H9 (cell line): Measurements from ENCODE around the gene PNPLA2. TPM values are rescaled to one million over a fixed set of nuclear protein-coding genes. Genes with fewer than 3 reads are reported as not detected.
A peak's percentile ranks its signal among the peaks of the same experiment; 100 is the strongest.

Experiments
- DNase-seq: peaks from one replicate; pipeline ENCODE4 v3.0.0-alpha.2; 2017
- H2AFZ ChIP-seq: one replicate; pipeline ENCODE4 v1.6.1; 2013; ENCODE audit warnings: mild to moderate bottlenecking, low read length, control low read depth, moderate library complexity
- H2AK5ac ChIP-seq: 2 replicates; pipeline ENCODE4 v1.6.1; 2013; ENCODE audit warnings: low read length, control low read depth, mixed read lengths; ENCODE audit not compliant: insufficient read length
- H2BK120ac ChIP-seq: one replicate; pipeline ENCODE4 v1.6.1; 2013; ENCODE audit warnings: low read depth, mild to moderate bottlenecking, low read length, control low read depth, inconsistent platforms; ENCODE audit not compliant: poor library complexity, severe bottlenecking
- H2BK12ac ChIP-seq: 2 replicates; pipeline ENCODE4 v1.6.1; 2013; ENCODE audit warnings: low read length, control low read depth, mixed read lengths, low read depth; ENCODE audit not compliant: insufficient read length
- H2BK15ac ChIP-seq: 2 replicates; pipeline ENCODE4 v1.6.1; 2013; ENCODE audit warnings: low read depth, low read length, control low read depth
- H2BK20ac ChIP-seq: one replicate; pipeline ENCODE4 v1.6.1; 2013; ENCODE audit warnings: low read depth, mild to moderate bottlenecking, low read length, control low read depth, inconsistent platforms; ENCODE audit not compliant: poor library complexity, severe bottlenecking
- H2BK5ac ChIP-seq: 2 replicates; pipeline ENCODE4 v1.6.1; 2013; ENCODE audit warnings: low read length, control low read depth, mixed read lengths; ENCODE audit not compliant: insufficient read length
- H3K14ac ChIP-seq: 2 replicates; pipeline ENCODE4 v1.6.1; 2013; ENCODE audit warnings: low read length, control low read depth; ENCODE audit not compliant: insufficient read depth
- H3K18ac ChIP-seq: 2 replicates; pipeline ENCODE4 v1.6.1; 2013; ENCODE audit warnings: low read depth, mild to moderate bottlenecking, mixed read lengths, low read length, control low read depth; ENCODE audit not compliant: insufficient read length
- H3K23ac ChIP-seq: 2 replicates; pipeline ENCODE4 v1.6.1; 2013; ENCODE audit warnings: low read length, control low read depth, mixed read lengths, low read depth; ENCODE audit not compliant: insufficient read length
- H3K23me2 ChIP-seq: 2 replicates; pipeline ENCODE4 v1.6.1; 2013; ENCODE audit warnings: low read depth, mild to moderate bottlenecking, mixed read lengths, low read length, control low read depth; ENCODE audit not compliant: insufficient read length, poor library complexity, severe bottlenecking
- H3K27ac ChIP-seq: 2 replicates; pipeline ENCODE4 v1.5.1; 2013; ENCODE audit warnings: low read length, control low read depth, mixed read lengths, low read depth; ENCODE audit not compliant: insufficient read length
- H3K27me3 ChIP-seq: 2 replicates; pipeline ENCODE4 v1.6.1; 2013; ENCODE audit warnings: low read length, control low read depth, inconsistent platforms; ENCODE audit not compliant: insufficient read depth
- H3K4ac ChIP-seq: 2 replicates; pipeline ENCODE4 v1.6.1; 2013; ENCODE audit warnings: low read depth, mild to moderate bottlenecking, control low read depth, inconsistent platforms, low read length, moderate library complexity
- H3K4me1 ChIP-seq: 2 replicates; pipeline ENCODE4 v1.6.1; 2013; ENCODE audit warnings: low read length, control low read depth, inconsistent platforms; ENCODE audit not compliant: insufficient read depth
- H3K4me2 ChIP-seq: 2 replicates; pipeline ENCODE4 v1.6.1; 2013; ENCODE audit warnings: low read length, control low read depth, mixed read lengths; ENCODE audit not compliant: insufficient read length, insufficient read depth
- H3K56ac ChIP-seq: 2 replicates; pipeline ENCODE4 v1.6.1; 2013; ENCODE audit warnings: low read depth, mild to moderate bottlenecking, mixed read lengths, low read length, control low read depth; ENCODE audit not compliant: insufficient read length
- H3K79me1 ChIP-seq: 2 replicates; pipeline ENCODE4 v1.6.1; 2013; ENCODE audit warnings: low read depth, mild to moderate bottlenecking, moderate library complexity, low read length, control low read depth, inconsistent platforms; ENCODE audit not compliant: insufficient read depth, poor library complexity, severe bottlenecking
- H3K79me2 ChIP-seq: 2 replicates; pipeline ENCODE4 v1.6.1; 2013; ENCODE audit warnings: low read length, control low read depth, inconsistent platforms; ENCODE audit not compliant: insufficient read depth
- H3K9ac ChIP-seq: 2 replicates; pipeline ENCODE4 v1.6.1; 2013; ENCODE audit warnings: low read length, control low read depth, mixed read lengths; ENCODE audit not compliant: insufficient read length; ENCODE audit errors: extremely low read depth
- H3K9me3 ChIP-seq: one replicate; pipeline ENCODE4 v1.6.1; 2013; ENCODE audit warnings: low read depth, low read length, inconsistent platforms; ENCODE audit not compliant: control insufficient read depth
- H3T11ph ChIP-seq: one replicate; pipeline ENCODE4 v1.6.1; 2013; ENCODE audit warnings: mild to moderate bottlenecking, low read length, control low read depth, inconsistent platforms
- H4K20me1 ChIP-seq: one replicate; pipeline ENCODE4 v1.6.1; 2013; ENCODE audit not compliant: control insufficient read depth, insufficient read length, insufficient read depth
- H4K5ac ChIP-seq: 2 replicates; pipeline ENCODE4 v1.6.1; 2013; ENCODE audit warnings: low read depth, mild to moderate bottlenecking, mixed read lengths, low read length, control low read depth; ENCODE audit not compliant: insufficient read length
- H4K8ac ChIP-seq: replicated peaks from 2 replicates; pipeline ENCODE4 v1.6.1; 2013; ENCODE audit warnings: low read length, control low read depth, mixed read lengths, low read depth; ENCODE audit not compliant: insufficient read length
- H4K91ac ChIP-seq: 2 replicates; pipeline ENCODE4 v1.6.1; 2013; ENCODE audit warnings: low read depth, mild to moderate bottlenecking, moderate library complexity, mixed read lengths, low read length, control low read depth; ENCODE audit not compliant: insufficient read length
- H3K27ac Mint-ChIP-seq, 3 experiments: 2 replicates in 2 of 3; 3 replicates in 1 of 3; pipeline ENCODE4 v1.8.0; 2020 to 2021; ENCODE audit warnings: mixed read lengths in 3 of 3, mild to moderate bottlenecking in 1 of 3, moderate library complexity in 1 of 3
- H3K27me3 Mint-ChIP-seq: 2 replicates; pipeline ENCODE4 v1.8.0; 2021; ENCODE audit warnings: low read depth, mild to moderate bottlenecking, moderate library complexity, mixed read lengths
- H3K36me3 Mint-ChIP-seq, 3 experiments: 2 replicates in 2 of 3; 3 replicates in 1 of 3; pipeline ENCODE4 v1.8.0; 2020 to 2021; ENCODE audit warnings: low read depth in 3 of 3, mixed read lengths in 3 of 3; ENCODE audit not compliant: insufficient read depth in 1 of 3
- H3K4me1 Mint-ChIP-seq, 2 experiments: 2 replicates each; pipeline ENCODE4 v1.8.0; 2020; ENCODE audit warnings: mixed read lengths in 2 of 2
- H3K4me3 Mint-ChIP-seq, 2 experiments: 2 replicates in 1 of 2; 3 replicates in 1 of 2; pipeline ENCODE4 v1.8.0; 2020 to 2021; ENCODE audit warnings: mild to moderate bottlenecking in 2 of 2, mixed read lengths in 2 of 2, moderate library complexity in 1 of 2
- H3K9me3 Mint-ChIP-seq, 2 experiments: 2 replicates in 1 of 2; 3 replicates in 1 of 2; pipeline ENCODE4 v1.8.0; 2020; ENCODE audit warnings: mild to moderate bottlenecking in 2 of 2, mixed read lengths in 2 of 2, moderate library complexity in 1 of 2
- WGBS: extraction: QIAGEN DNeasy Blood & Tissue Kit; methylation state at CpG from one replicate; pipeline ENCODE4 v1.1.7; 2013; ENCODE audit warnings: missing lambda C conversion rate, low lambda C conversion rate, mixed read lengths; ENCODE audit not compliant: insufficient read length; ENCODE audit errors: extremely low coverage; 5-methylcytosine and 5-hydroxymethylcytosine counted together
- total RNA-seq: library from RNA; stranded (reverse); gene quantifications from 2 replicates; pipeline ENCODE4 v1.2.1, GENCODE V29; 2021
- TF ChIP-seq, protein P1 (sequence below): fragments of 200-600 bp; sonication (generic); conservative IDR thresholded peaks from 3 replicates; pipeline ENCODE4 v1.8.0; 2021; ENCODE audit warnings: antibody characterized with exemption, mild to moderate bottlenecking

PNPLA2 gene
- total RNA-seq, 1 experiment from 2014 or later: 67.3 TPM

DNA sequence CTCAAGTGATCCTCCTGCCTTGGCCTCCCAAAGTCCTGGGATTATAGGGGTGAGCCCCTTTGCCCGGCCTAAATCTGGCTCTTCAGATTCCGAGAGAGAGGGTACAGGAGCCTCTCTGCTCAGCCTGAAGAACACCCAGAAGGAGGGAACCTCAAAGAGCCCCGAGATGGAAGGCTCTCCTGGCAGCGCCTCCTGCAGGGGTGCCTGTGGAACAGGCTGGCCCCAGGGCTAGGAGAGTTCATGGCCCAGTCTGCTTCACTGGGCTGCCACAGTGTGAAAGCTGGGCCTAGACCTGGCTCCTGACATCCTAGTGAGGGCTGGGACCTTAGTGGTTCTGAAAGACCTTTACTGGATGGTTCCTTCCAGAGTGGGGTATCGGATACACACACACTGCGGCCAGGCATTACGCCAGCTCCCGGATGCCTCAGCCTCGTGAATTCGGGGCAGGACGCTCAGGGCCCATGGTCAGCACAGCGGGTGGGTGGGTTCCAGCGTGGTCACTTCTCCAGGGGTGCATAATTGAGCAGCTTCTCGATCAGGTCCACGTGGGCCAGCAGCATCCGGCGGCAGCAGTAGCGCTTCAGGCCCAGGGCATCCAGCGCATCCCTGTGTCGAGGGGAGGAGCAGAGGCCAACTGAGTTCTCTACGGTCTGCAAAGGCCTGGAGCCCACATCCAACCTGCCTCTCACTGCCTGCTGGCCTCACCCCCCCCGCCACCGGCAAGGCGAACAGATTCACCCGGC lies 21.3 kb downstream of the PNPLA2 start:
- Histone ChIP-seq H2AFZ (no peak overlapping the region), H3K27me3 (no peaks in the 10 kb centered on the region), H2BK120ac (no peak overlapping the region), H3K27ac (no peak overlapping the region), H3K4me2 (no peak overlapping the region), H2BK5ac (no peak overlapping the region), H3K9me3 (no peaks in the 10 kb centered on the region), H3K56ac (no peak overlapping the region), H2BK20ac (no peak overlapping the region), H3K23ac (no peak overlapping the region), H3T11ph (no peak overlapping the region), H3K4ac (no peak overlapping the region), H4K8ac (no peak overlapping the region), H3K79me1 (peaks cover 2% of the 10 kb centered on the region), H3K4me1 (peaks cover under 1% of the 10 kb centered on the region; the same call in 1 of the 2 replicates), H2BK15ac (no peak overlapping the region), H3K23me2 (peaks cover 8% of the 10 kb centered on the region), H2BK12ac (no peak overlapping the region), H3K14ac (no peak overlapping the region), H2AK5ac (no peak overlapping the region), H3K18ac (no peak overlapping the region), H4K20me1 (peaks cover 3% of the 10 kb centered on the region), H4K5ac (no peak overlapping the region), H3K9ac (no peak overlapping the region), H4K91ac (no peak overlapping the region), H3K79me2 (no peaks in the 10 kb centered on the region; the same call in 1 of the 2 replicates)
- no peak for DNase-seq
- no peaks in the 10 kb centered on the region; the same call in 1 of the 2 replicates for H3K27me3 Mint-ChIP-seq
- peaks cover 15 to 28% of the 10 kb centered on the region in 2 experiments for H3K4me1 Mint-ChIP-seq
- WGBS: no CpG with 5 or more reads among the region's 25 CpGs
- H3K9me3 Mint-ChIP-seq: no peaks in the 10 kb centered on the region
- TF ChIP-seq, protein P1, sequence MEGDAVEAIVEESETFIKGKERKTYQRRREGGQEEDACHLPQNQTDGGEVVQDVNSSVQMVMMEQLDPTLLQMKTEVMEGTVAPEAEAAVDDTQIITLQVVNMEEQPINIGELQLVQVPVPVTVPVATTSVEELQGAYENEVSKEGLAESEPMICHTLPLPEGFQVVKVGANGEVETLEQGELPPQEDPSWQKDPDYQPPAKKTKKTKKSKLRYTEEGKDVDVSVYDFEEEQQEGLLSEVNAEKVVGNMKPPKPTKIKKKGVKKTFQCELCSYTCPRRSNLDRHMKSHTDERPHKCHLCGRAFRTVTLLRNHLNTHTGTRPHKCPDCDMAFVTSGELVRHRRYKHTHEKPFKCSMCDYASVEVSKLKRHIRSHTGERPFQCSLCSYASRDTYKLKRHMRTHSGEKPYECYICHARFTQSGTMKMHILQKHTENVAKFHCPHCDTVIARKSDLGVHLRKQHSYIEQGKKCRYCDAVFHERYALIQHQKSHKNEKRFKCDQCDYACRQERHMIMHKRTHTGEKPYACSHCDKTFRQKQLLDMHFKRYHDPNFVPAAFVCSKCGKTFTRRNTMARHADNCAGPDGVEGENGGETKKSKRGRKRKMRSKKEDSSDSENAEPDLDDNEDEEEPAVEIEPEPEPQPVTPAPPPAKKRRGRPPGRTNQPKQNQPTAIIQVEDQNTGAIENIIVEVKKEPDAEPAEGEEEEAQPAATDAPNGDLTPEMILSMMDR: peak; percentile 52; the same call in 2 of the 3 replicates
- peaks cover 6 to 52% (median 46%) of the 10 kb centered on the region in 3 experiments; a peak in 6 of 7 replicates for H3K36me3 Mint-ChIP-seq
- H3K27ac Mint-ChIP-seq: peak overlapping the region in 1 of 3 experiments; percentile 60; a peak in 1 of 7 replicates
- peak overlapping the region; percentile 84 to 91; a peak in 4 of 5 replicates for H3K4me3 Mint-ChIP-seq
